GM08714 (cell line): Measurements from ENCODE around the gene C1orf159.
"Not testable (repeated sequence)": the region's sequence is repeated elsewhere in the genome, so short reads cannot be mapped to it uniquely, and the experiment has no call there.

Experiments used
- H3K4me3 ChIP-seq: fragments of 200-500 bp; sonication (Bioruptor generic); 2 replicates; pipeline ENCODE4 v1.5.1; 2014; ENCODE audit warnings: mild to moderate bottlenecking, low read length, inconsistent platforms
- ZNF274 ChIP-seq: IDR thresholded peaks from 2 replicates; pipeline ENCODE4 v1.6.1; 2012; ENCODE audit warnings: mild to moderate bottlenecking, low read depth, low read length

Gene C1orf159

GRCh38 chr1:1143636-1144035 lies 27.7 kb upstream of the C1orf159 start:
- TF ChIP-seq ZNF274: no peak
- H3K4me3 ChIP-seq: no peak overlapping the region

- no peak for TF ChIP-seq ZNF274
- H3K4me3 ChIP-seq: no peak overlapping the region
These were observed 27.0 kb upstream of the C1orf159 start for GRCh38 chr1:1142844-1143243.

GRCh38 chr1:1142352-1142751 lies 26.5 kb upstream of the C1orf159 start:
- not testable (repeated sequence) for H3K4me3 ChIP-seq

- no peak overlapping the region for H3K4me3 ChIP-seq
- no peak for TF ChIP-seq ZNF274
These were observed 26.0 kb upstream of the C1orf159 start for GRCh38 chr1:1141911-1142250.

- TF ChIP-seq ZNF274: no peak
- H3K4me3 ChIP-seq: no peak overlapping the region
These were observed 25.5 kb upstream of the C1orf159 start for GRCh38 chr1:1141244-1141910.

GRCh38 chr1:1140673-1141072 lies 24.8 kb upstream of the C1orf159 start:
- TF ChIP-seq ZNF274: no peak
- H3K4me3 ChIP-seq: no peak overlapping the region

GRCh38 chr1:1137256-1138045 lies 21.6 kb upstream of the C1orf159 start:
- no peak overlapping the region; the same call in 1 of the 2 replicates for H3K4me3 ChIP-seq
- TF ChIP-seq ZNF274: no peak

GRCh38 chr1:1136547-1137230 lies 20.8 kb upstream of the C1orf159 start:
- no peak for TF ChIP-seq ZNF274
- no peak overlapping the region for H3K4me3 ChIP-seq

GRCh38 chr1:1135339-1136136 lies 19.6 kb upstream of the C1orf159 start:
- no peak overlapping the region for H3K4me3 ChIP-seq
- TF ChIP-seq ZNF274: no peak

- TF ChIP-seq ZNF274: no peak
- H3K4me3 ChIP-seq: no peak overlapping the region
These were observed 18.5 kb upstream of the C1orf159 start for GRCh38 chr1:1134300-1134970.

GRCh38 chr1:1132956-1133750 lies 17.3 kb upstream of the C1orf159 start:
- H3K4me3 ChIP-seq: no peak overlapping the region
- no peak for TF ChIP-seq ZNF274

GRCh38 chr1:1132042-1132950 lies 16.4 kb upstream of the C1orf159 start:
- no peak for TF ChIP-seq ZNF274
- no peak overlapping the region for H3K4me3 ChIP-seq
